ENCODE measurements around the gene AADAT.

DNA sequence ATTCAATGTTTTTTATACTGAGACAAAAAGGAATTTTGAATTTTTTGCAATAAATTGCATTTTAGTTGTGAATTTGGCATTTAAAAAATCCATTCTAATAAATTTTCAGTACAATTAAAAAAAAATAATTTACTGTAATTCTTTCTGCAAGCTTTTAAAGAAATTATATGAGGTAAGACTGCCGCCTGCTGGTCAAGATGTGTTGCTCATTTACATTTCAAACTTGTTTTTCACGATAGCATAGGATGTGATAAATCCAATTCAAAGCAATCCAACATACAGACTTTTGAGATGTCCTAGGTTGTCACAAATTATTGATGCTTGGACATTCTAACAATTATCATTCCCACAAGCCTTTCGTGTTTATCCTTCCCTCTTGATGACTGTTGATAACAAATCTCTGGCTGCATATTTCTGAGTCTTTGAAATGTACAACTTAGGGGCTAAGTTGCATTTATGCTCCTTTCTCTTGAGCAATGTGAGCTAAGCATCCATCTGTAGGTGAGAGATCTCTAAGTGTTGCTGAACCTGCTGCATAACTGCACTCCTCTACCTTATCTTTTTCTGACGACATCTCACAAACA, 41.9 kb downstream of the AADAT start:
- TF ChIP-seq POLR2A (IDR thresholded peaks at IDR 0.05) (no peak), POLR2AphosphoS5 (IDR thresholded peaks at IDR 0.05) (no peak)
- TF ChIP-seq, protein P1, sequence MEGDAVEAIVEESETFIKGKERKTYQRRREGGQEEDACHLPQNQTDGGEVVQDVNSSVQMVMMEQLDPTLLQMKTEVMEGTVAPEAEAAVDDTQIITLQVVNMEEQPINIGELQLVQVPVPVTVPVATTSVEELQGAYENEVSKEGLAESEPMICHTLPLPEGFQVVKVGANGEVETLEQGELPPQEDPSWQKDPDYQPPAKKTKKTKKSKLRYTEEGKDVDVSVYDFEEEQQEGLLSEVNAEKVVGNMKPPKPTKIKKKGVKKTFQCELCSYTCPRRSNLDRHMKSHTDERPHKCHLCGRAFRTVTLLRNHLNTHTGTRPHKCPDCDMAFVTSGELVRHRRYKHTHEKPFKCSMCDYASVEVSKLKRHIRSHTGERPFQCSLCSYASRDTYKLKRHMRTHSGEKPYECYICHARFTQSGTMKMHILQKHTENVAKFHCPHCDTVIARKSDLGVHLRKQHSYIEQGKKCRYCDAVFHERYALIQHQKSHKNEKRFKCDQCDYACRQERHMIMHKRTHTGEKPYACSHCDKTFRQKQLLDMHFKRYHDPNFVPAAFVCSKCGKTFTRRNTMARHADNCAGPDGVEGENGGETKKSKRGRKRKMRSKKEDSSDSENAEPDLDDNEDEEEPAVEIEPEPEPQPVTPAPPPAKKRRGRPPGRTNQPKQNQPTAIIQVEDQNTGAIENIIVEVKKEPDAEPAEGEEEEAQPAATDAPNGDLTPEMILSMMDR (IDR thresholded peaks at IDR 0.05) = peak; percentile 79 to 86 (median 80)
